H9 (cell line): ENCODE measurements around the gene LMTK2. TPM values are rescaled to one million over a fixed set of nuclear protein-coding genes. Genes with fewer than 3 reads are reported as not detected.

Source experiments
- DNase-seq: peaks from one replicate; pipeline ENCODE4 v3.0.0-alpha.2; 2017
- H2AFZ ChIP-seq: one replicate; pipeline ENCODE4 v1.6.1; 2013; ENCODE audit warnings: mild to moderate bottlenecking, low read length, control low read depth, moderate library complexity
- H2AK5ac ChIP-seq: 2 replicates; pipeline ENCODE4 v1.6.1; 2013; ENCODE audit warnings: low read length, control low read depth, mixed read lengths; ENCODE audit not compliant: insufficient read length
- H2BK120ac ChIP-seq: one replicate; pipeline ENCODE4 v1.6.1; 2013; ENCODE audit warnings: low read depth, mild to moderate bottlenecking, low read length, control low read depth, inconsistent platforms; ENCODE audit not compliant: poor library complexity, severe bottlenecking
- H2BK12ac ChIP-seq: 2 replicates; pipeline ENCODE4 v1.6.1; 2013; ENCODE audit warnings: low read length, control low read depth, mixed read lengths, low read depth; ENCODE audit not compliant: insufficient read length
- H2BK15ac ChIP-seq: 2 replicates; pipeline ENCODE4 v1.6.1; 2013; ENCODE audit warnings: low read depth, low read length, control low read depth
- H2BK20ac ChIP-seq: one replicate; pipeline ENCODE4 v1.6.1; 2013; ENCODE audit warnings: low read depth, mild to moderate bottlenecking, low read length, control low read depth, inconsistent platforms; ENCODE audit not compliant: poor library complexity, severe bottlenecking
- H2BK5ac ChIP-seq: 2 replicates; pipeline ENCODE4 v1.6.1; 2013; ENCODE audit warnings: low read length, control low read depth, mixed read lengths; ENCODE audit not compliant: insufficient read length
- H3K14ac ChIP-seq: 2 replicates; pipeline ENCODE4 v1.6.1; 2013; ENCODE audit warnings: low read length, control low read depth; ENCODE audit not compliant: insufficient read depth
- H3K18ac ChIP-seq: 2 replicates; pipeline ENCODE4 v1.6.1; 2013; ENCODE audit warnings: low read depth, mild to moderate bottlenecking, mixed read lengths, low read length, control low read depth; ENCODE audit not compliant: insufficient read length
- H3K23ac ChIP-seq: 2 replicates; pipeline ENCODE4 v1.6.1; 2013; ENCODE audit warnings: low read length, control low read depth, mixed read lengths, low read depth; ENCODE audit not compliant: insufficient read length
- H3K23me2 ChIP-seq: 2 replicates; pipeline ENCODE4 v1.6.1; 2013; ENCODE audit warnings: low read depth, mild to moderate bottlenecking, mixed read lengths, low read length, control low read depth; ENCODE audit not compliant: insufficient read length, poor library complexity, severe bottlenecking
- H3K27ac ChIP-seq: 2 replicates; pipeline ENCODE4 v1.5.1; 2013; ENCODE audit warnings: low read length, control low read depth, mixed read lengths, low read depth; ENCODE audit not compliant: insufficient read length
- H3K27me3 ChIP-seq: 2 replicates; pipeline ENCODE4 v1.6.1; 2013; ENCODE audit warnings: low read length, control low read depth, inconsistent platforms; ENCODE audit not compliant: insufficient read depth
- H3K4ac ChIP-seq: 2 replicates; pipeline ENCODE4 v1.6.1; 2013; ENCODE audit warnings: low read depth, mild to moderate bottlenecking, control low read depth, inconsistent platforms, low read length, moderate library complexity
- H3K4me1 ChIP-seq: 2 replicates; pipeline ENCODE4 v1.6.1; 2013; ENCODE audit warnings: low read length, control low read depth, inconsistent platforms; ENCODE audit not compliant: insufficient read depth
- H3K4me2 ChIP-seq: 2 replicates; pipeline ENCODE4 v1.6.1; 2013; ENCODE audit warnings: low read length, control low read depth, mixed read lengths; ENCODE audit not compliant: insufficient read length, insufficient read depth
- H3K56ac ChIP-seq: 2 replicates; pipeline ENCODE4 v1.6.1; 2013; ENCODE audit warnings: low read depth, mild to moderate bottlenecking, mixed read lengths, low read length, control low read depth; ENCODE audit not compliant: insufficient read length
- H3K79me1 ChIP-seq: 2 replicates; pipeline ENCODE4 v1.6.1; 2013; ENCODE audit warnings: low read depth, mild to moderate bottlenecking, moderate library complexity, low read length, control low read depth, inconsistent platforms; ENCODE audit not compliant: insufficient read depth, poor library complexity, severe bottlenecking
- H3K79me2 ChIP-seq: 2 replicates; pipeline ENCODE4 v1.6.1; 2013; ENCODE audit warnings: low read length, control low read depth, inconsistent platforms; ENCODE audit not compliant: insufficient read depth
- H3K9ac ChIP-seq: 2 replicates; pipeline ENCODE4 v1.6.1; 2013; ENCODE audit warnings: low read length, control low read depth, mixed read lengths; ENCODE audit not compliant: insufficient read length; ENCODE audit errors: extremely low read depth
- H3K9me3 ChIP-seq: one replicate; pipeline ENCODE4 v1.6.1; 2013; ENCODE audit warnings: low read depth, low read length, inconsistent platforms; ENCODE audit not compliant: control insufficient read depth
- H3T11ph ChIP-seq: one replicate; pipeline ENCODE4 v1.6.1; 2013; ENCODE audit warnings: mild to moderate bottlenecking, low read length, control low read depth, inconsistent platforms
- H4K20me1 ChIP-seq: one replicate; pipeline ENCODE4 v1.6.1; 2013; ENCODE audit not compliant: control insufficient read depth, insufficient read length, insufficient read depth
- H4K5ac ChIP-seq: 2 replicates; pipeline ENCODE4 v1.6.1; 2013; ENCODE audit warnings: low read depth, mild to moderate bottlenecking, mixed read lengths, low read length, control low read depth; ENCODE audit not compliant: insufficient read length
- H4K8ac ChIP-seq: replicated peaks from 2 replicates; pipeline ENCODE4 v1.6.1; 2013; ENCODE audit warnings: low read length, control low read depth, mixed read lengths, low read depth; ENCODE audit not compliant: insufficient read length
- H4K91ac ChIP-seq: 2 replicates; pipeline ENCODE4 v1.6.1; 2013; ENCODE audit warnings: low read depth, mild to moderate bottlenecking, moderate library complexity, mixed read lengths, low read length, control low read depth; ENCODE audit not compliant: insufficient read length
- H3K27ac Mint-ChIP-seq, 3 experiments: 2 replicates in 2 of 3; 3 replicates in 1 of 3; pipeline ENCODE4 v1.8.0; 2020 to 2021; ENCODE audit warnings: mixed read lengths in 3 of 3, mild to moderate bottlenecking in 1 of 3, moderate library complexity in 1 of 3
- H3K27me3 Mint-ChIP-seq: 2 replicates; pipeline ENCODE4 v1.8.0; 2021; ENCODE audit warnings: low read depth, mild to moderate bottlenecking, moderate library complexity, mixed read lengths
- H3K36me3 Mint-ChIP-seq, 3 experiments: 2 replicates in 2 of 3; 3 replicates in 1 of 3; pipeline ENCODE4 v1.8.0; 2020 to 2021; ENCODE audit warnings: low read depth in 3 of 3, mixed read lengths in 3 of 3; ENCODE audit not compliant: insufficient read depth in 1 of 3
- H3K4me1 Mint-ChIP-seq, 2 experiments: 2 replicates each; pipeline ENCODE4 v1.8.0; 2020; ENCODE audit warnings: mixed read lengths in 2 of 2
- H3K4me3 Mint-ChIP-seq, 2 experiments: 2 replicates in 1 of 2; 3 replicates in 1 of 2; pipeline ENCODE4 v1.8.0; 2020 to 2021; ENCODE audit warnings: mild to moderate bottlenecking in 2 of 2, mixed read lengths in 2 of 2, moderate library complexity in 1 of 2
- H3K9me3 Mint-ChIP-seq, 2 experiments: 2 replicates in 1 of 2; 3 replicates in 1 of 2; pipeline ENCODE4 v1.8.0; 2020; ENCODE audit warnings: mild to moderate bottlenecking in 2 of 2, mixed read lengths in 2 of 2, moderate library complexity in 1 of 2
- WGBS: extraction: QIAGEN DNeasy Blood & Tissue Kit; methylation state at CpG from one replicate; pipeline ENCODE4 v1.1.7; 2013; ENCODE audit warnings: missing lambda C conversion rate, low lambda C conversion rate, mixed read lengths; ENCODE audit not compliant: insufficient read length; ENCODE audit errors: extremely low coverage; 5-methylcytosine and 5-hydroxymethylcytosine counted together
- total RNA-seq: library from RNA; stranded (reverse); gene quantifications from 2 replicates; pipeline ENCODE4 v1.2.1, GENCODE V29; 2021
- TF ChIP-seq, protein P1 (sequence below): fragments of 200-600 bp; sonication (generic); conservative IDR thresholded peaks from 3 replicates; pipeline ENCODE4 v1.8.0; 2021; ENCODE audit warnings: antibody characterized with exemption, mild to moderate bottlenecking

The LMTK2 gene
- total RNA-seq, 1 experiment from 2014 or later = 24.9 TPM

DNA sequence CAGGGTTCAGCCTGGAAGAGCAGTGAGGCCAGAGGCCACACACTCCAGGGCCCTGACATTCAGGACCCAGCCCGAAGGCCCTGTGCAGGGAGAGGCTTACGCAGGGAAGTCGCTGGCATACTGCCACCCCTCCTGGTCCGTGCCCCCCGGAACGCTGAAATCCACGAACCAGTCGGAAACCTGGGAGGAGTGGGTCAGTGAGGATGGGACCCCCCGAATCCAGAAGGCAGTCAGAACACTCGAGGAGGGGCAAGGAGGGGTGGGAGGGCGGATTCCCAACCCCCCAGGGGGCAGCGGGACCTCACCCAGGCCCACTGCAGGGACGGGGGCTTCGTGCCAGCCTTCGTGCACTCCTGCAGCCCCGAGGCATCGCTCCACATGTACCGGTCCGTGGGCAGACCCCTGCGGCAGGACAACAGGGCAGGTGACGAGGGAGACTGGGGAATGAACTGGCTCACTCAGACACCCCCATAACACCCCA, 118.1 kb downstream of the LMTK2 start:
- Histone ChIP-seq H3K79me2 (no peaks in the 10 kb centered on the region), H3K4ac (no peak overlapping the region), H4K8ac (no peak overlapping the region), H2BK20ac (no peak overlapping the region), H3K23ac (no peak overlapping the region), H3K9ac (no peak overlapping the region), H3K4me2 (no peak overlapping the region), H3K56ac (no peak overlapping the region), H2AFZ (no peak overlapping the region), H3K27ac (no peak overlapping the region), H3K18ac (no peak overlapping the region), H3K9me3 (no peaks in the 10 kb centered on the region), H2BK15ac (no peak overlapping the region), H2AK5ac (no peak overlapping the region), H4K20me1 (no peaks in the 10 kb centered on the region), H3K4me1 (no peaks in the 10 kb centered on the region), H3K23me2 (no peaks in the 10 kb centered on the region), H2BK120ac (no peak overlapping the region), H3K27me3 (no peaks in the 10 kb centered on the region), H4K5ac (no peak overlapping the region), H4K91ac (no peak overlapping the region), H2BK5ac (no peak overlapping the region), H3K14ac (no peak overlapping the region), H3T11ph (no peak overlapping the region), H3K79me1 (no peaks in the 10 kb centered on the region), H2BK12ac (no peak overlapping the region)
- Mint-ChIP-seq H3K36me3 (0 out of 7 replicates have a peak, but pooled peaks cover 0 to 3% (median 0%) of the 10 kb centered on the region in 3 experiments), H3K4me3 (no peak overlapping the region), H3K4me1 (peaks cover 2 to 3% of the 10 kb centered on the region in 2 experiments; a peak in 1 of 4 replicates), H3K27ac (no peak overlapping the region), H3K9me3 (no peaks in the 10 kb centered on the region; a peak in 1 of 5 replicates), H3K27me3 (no peaks in the 10 kb centered on the region)
- DNase-seq = no peak
- TF ChIP-seq, protein P1, sequence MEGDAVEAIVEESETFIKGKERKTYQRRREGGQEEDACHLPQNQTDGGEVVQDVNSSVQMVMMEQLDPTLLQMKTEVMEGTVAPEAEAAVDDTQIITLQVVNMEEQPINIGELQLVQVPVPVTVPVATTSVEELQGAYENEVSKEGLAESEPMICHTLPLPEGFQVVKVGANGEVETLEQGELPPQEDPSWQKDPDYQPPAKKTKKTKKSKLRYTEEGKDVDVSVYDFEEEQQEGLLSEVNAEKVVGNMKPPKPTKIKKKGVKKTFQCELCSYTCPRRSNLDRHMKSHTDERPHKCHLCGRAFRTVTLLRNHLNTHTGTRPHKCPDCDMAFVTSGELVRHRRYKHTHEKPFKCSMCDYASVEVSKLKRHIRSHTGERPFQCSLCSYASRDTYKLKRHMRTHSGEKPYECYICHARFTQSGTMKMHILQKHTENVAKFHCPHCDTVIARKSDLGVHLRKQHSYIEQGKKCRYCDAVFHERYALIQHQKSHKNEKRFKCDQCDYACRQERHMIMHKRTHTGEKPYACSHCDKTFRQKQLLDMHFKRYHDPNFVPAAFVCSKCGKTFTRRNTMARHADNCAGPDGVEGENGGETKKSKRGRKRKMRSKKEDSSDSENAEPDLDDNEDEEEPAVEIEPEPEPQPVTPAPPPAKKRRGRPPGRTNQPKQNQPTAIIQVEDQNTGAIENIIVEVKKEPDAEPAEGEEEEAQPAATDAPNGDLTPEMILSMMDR = no peak
- no CpG with 5 or more reads among the region's 21 CpGs for WGBS
